OCI-LY1 (cell line): ENCODE results near the gene ARF5.

Experiments used
- CTCF ChIP-seq: fragments of 200-600 bp; sonication (generic), shearing (Covaris generic); IDR thresholded peaks from 2 replicates; pipeline ENCODE4 v1.5.1; 2017; ENCODE audit warnings: mild to moderate bottlenecking, antibody characterized with exemption, low read length, moderate library complexity, mixed read lengths
- EZH2 ChIP-seq: fragments of 200-600 bp; sonication (generic), shearing (Covaris generic); IDR thresholded peaks from 2 replicates; pipeline ENCODE4 v1.8.0; 2017; ENCODE audit warnings: borderline replicate concordance, mixed run types, mild to moderate bottlenecking, antibody characterized with exemption, low read length, moderate library complexity, mixed read lengths

GRCh38 chr7:127594490-127594889 is 6.3 kb downstream of the ARF5 start:
- TF ChIP-seq CTCF, result no peak
- no peak for TF ChIP-seq EZH2
